Stimulated activated CD4-positive, alpha-beta T cell treated with anti-CD3 and anti-CD28 coated beads, Interleukin-4, amount 100 ng/mL, for 24 hours (primary cell): ENCODE measurements around the gene NDUFA11.

ENCODE experiments used
- DNase-seq: peaks from one replicate; pipeline ENCODE4 v3.0.0-alpha.2; 2020

The NDUFA11 gene

GRCh38 chr19:5932146-5932545 lies 28.6 kb upstream of the NDUFA11 start:
- no peak for DNase-seq

- DNase-seq: no peak
These were observed 27.7 kb upstream of the NDUFA11 start for GRCh38 chr19:5931251-5931650.

DNA sequence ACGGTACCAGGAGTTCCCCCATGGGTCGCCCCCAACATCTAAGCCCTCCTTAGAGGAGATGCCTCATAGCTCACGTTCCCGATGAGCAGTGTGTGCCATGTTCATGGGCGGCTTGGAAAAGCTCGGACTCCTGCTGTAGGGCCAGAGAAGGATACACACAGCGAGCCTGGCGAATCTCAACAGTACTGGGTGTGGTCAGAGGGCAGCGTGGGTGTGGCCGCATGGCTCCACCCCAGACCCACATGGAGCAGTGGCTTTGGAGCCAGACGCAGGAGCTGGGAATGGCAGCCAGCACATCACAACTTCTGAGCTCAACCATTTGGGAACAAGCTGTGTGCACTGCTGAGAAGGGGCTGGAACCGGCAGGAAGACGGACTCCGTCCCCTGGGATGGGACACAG lies 26.0 kb upstream of the NDUFA11 start:
- no peak for DNase-seq

DNA sequence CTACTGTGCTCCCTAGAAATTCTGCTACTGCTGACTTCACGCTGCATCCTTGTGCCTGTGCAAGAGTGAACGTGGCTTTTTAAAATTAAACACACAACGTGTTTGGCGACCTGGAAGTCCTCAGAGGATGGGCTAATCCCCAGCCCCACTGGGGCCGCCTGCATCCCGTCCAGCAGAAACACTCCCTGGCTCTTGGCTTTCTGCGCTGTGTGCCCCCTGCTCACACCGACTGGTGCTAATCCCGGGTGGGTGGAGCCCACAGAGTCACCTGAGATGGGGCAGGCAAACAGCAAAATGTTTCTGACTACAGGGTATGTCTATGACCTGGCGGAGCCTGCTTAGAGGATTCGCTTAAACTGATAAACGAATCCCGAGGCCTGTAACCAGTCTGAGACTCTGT lies 25.6 kb upstream of the NDUFA11 start:
- DNase-seq: no peak

GRCh38 chr19:5927441-5927821 lies 23.8 kb upstream of the NDUFA11 start:
- DNase-seq: no peak

DNA sequence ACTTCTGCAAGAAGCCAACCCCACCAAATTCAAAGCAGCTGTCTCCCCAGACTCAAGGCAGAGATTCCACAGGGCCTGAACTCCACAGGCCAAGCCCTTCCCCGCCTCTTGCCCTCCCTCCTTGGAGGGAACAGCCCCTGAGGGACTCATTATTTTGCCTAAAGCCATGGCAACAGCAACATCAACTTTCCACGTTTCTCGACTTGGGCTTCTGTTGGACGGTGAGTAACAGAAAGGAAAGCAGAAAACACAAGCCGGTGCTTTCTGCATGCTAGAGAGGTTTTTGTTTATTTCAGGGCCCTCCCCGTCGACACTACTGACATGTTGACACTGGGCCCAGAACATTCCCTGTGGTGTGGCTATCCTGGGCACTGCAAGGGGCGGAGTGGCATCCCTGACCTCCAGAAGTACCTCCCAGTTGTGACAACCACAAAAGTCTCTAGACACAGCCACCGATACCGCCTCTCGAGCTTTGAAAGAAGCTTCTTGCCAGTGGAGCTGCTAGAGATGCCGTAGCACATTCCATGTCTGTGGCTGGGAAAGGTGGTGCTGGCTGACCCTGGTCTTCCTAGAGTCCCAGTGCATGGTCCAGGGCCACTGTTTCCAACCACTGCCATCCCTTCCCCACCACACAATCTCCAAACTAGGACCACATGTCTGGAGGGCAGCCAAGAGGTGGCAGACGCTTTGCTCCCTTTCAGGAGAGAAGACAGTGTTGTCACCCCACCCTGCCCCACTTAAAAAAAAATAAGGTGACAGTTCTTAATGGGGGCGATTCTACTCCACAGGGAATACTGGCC lies 23.3 kb upstream of the NDUFA11 start:
- DNase-seq: no peak

- DNase-seq: no peak
These were observed 22.3 kb upstream of the NDUFA11 start for GRCh38 chr19:5925830-5926427.

DNA sequence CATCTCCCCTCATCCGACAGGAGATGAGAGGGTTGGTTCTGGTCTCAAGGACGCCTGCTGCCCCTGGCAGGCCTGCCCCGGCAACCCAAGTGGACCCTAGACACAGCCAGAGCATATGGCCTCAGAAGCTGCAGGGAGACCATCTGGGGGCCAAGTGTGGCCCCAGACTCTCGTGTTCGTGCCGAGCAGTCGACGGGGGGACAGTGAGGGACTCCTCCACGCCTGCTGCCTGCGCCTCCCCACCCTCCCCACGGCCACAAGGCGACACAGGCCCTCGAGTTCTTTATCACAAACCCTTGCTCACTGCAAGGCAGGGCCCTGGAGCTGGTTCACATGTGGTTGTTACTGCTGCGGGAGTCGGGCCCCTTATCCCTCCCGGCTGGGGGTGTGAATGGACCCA lies 19.8 kb upstream of the NDUFA11 start:
- DNase-seq: no peak

- no peak for DNase-seq
These were observed 18.6 kb upstream of the NDUFA11 start for GRCh38 chr19:5922161-5922545.

GRCh38 chr19:5921516-5922160 lies 18.0 kb upstream of the NDUFA11 start:
- no peak for DNase-seq

DNA sequence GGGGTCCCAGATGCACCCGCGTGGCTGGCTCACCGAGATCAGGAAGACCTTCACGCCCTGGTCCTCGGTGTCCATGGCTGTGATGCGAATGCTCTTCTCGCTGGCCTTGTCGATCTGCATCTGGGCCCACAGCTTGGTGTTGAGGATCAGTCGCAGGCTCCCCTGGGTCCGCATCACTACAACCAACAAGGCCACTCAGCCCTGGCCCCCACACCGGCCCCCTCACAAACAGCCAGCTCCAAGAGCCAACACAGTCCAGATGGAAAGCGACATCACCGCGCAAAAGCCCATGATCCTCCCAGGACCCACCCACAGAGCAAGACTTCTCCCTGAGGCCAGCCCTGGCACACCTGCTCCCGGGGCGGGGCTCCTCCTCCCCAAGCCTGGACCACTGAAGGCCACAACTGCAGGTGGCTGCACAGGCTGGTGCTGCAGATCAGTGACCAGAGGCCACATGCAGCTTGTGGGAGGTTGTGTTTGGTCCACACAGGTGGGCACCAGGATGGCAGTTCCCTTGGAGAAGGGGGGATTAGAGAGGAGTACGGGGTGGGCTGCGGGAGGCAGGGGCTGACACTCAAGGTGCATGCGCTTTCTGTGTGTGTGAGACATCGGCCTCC lies 15.0 kb upstream of the NDUFA11 start:
- DNase-seq: no peak

DNA sequence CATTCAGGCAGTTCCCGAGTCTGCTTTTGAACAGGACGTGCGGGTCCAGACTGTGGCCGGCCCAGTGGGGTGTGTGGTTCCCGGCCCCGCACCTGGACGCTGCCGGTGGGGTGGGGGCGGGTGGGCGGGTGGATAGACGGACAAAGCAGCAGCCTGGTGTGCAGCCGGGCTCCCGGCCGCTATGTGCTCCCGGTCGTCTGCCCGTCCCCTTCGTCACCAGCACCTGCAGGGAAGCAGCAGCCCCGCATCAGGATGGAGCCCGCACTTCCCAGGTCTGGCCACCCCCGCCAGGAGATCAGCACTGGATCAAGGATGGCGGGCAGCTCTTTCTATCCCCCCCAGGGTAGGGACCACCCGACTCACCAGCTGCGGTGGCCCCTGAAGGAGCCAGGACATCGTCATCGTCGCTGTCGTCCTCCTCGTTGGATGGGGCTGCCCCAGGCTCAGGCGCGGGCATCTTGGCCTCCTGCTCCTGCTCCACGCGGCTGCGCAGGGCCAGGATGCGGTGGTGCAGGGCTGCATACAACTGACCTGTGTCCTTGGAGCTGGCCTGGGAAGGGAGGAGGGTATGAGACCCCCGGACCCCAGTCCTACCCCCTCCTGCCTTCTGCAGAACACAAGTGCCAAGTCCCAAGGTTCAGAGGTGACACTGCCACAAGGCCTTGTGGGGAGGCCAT lies 14.0 kb upstream of the NDUFA11 start:
- no peak for DNase-seq

GRCh38 chr19:5916181-5916708 lies 12.7 kb upstream of the NDUFA11 start:
- DNase-seq: no peak

DNA sequence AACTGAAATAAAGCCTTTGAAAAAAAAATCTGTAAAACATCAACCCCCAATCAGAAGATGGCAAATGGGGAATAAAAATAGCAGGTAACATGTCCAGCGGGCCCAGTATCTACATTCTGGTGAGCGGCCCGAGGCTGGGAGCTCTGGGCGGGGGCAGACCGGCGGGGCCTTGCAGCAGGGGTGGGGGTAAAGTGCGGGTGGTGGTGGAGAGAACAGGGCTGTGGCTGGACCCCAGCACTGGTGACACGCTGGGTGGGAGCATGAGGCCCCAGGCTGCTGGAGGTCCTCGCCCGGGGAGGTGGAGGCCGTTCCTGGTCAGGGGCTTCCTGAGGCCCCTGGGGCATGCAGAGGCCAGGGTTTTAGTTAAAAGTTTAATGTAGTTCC lies 12.2 kb upstream of the NDUFA11 start:
- DNase-seq: no peak

- no peak for DNase-seq
These were observed 11.6 kb upstream of the NDUFA11 start for GRCh38 chr19:5914946-5915781.

DNA sequence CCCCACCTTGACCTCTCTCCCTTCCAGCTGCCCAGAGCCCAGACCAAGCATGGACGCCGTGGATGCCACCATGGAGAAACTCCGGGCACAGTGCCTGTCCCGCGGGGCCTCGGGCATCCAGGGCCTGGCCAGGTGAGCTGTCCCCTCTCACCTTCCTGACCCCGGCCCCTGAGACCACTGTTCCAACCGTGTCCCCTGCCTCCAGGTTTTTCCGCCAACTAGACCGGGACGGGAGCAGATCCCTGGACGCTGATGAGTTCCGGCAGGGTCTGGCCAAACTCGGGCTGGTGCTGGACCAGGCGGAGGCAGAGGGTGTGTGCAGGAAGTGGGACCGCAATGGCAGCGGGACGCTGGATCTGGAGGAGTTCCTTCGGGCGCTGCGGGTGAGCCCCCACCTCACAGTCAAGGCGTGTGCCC lies 10.8 kb upstream of the NDUFA11 start:
- no peak for DNase-seq

DNA sequence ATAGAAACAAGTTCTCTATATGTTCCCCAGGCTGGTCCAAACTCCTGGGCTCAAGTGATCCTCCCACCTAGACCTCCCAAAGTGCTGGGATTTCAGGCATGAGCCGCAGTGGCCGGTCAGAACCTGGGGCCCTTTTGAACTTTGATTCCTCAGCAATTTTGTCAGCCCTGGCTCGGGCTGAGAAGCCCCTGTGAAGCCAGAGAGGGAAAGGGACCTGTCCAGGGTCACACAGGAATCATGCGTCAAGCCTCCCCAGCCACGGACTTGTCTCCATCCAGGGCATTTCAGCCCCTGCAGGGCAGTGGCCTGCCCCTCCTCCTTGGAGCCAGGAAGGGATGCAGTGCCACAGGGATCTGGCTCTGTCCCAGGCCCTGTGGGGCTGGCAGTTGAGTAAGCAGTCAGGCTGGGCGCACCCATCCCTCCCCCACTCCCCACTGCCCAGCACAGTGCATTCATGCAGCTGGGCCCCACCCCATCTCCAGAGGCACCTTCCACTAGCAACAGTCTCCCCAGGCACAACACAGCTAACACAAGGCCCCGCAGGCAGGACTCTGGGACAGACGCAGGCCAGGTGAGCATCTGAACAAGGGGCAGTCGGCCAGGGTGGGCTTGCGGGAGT lies 10.3 kb upstream of the NDUFA11 start, which contains the start of gene CAPS:
Gene CAPS, plus strand, starts transcription at position 516 of the 619 bp plus-strand sequence. CDS start 153 bp downstream, outside the sequence.
- no peak for DNase-seq

DNA sequence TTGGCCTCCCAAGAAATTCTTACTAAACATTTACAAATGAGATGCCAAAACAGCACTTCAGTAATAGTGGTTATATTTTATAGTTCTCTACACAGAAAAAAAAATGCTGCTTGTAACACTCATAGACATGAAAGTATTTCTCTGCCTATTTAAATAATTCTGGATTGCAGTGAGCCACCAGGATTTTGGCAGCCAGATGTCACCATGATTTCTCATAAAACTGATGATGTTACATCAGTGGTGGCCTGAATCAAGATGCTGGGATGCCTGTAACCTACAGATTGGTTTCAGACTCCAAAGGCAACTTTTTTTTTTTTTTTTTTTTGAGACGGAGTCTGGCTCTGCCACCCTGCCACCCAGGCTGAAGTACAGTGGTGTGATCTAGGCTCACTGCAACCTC lies 7.8 kb upstream of the NDUFA11 start:
- DNase-seq: no peak

GRCh38 chr19:5910638-5910907 lies 7.0 kb upstream of the NDUFA11 start:
- DNase-seq: no peak

DNA sequence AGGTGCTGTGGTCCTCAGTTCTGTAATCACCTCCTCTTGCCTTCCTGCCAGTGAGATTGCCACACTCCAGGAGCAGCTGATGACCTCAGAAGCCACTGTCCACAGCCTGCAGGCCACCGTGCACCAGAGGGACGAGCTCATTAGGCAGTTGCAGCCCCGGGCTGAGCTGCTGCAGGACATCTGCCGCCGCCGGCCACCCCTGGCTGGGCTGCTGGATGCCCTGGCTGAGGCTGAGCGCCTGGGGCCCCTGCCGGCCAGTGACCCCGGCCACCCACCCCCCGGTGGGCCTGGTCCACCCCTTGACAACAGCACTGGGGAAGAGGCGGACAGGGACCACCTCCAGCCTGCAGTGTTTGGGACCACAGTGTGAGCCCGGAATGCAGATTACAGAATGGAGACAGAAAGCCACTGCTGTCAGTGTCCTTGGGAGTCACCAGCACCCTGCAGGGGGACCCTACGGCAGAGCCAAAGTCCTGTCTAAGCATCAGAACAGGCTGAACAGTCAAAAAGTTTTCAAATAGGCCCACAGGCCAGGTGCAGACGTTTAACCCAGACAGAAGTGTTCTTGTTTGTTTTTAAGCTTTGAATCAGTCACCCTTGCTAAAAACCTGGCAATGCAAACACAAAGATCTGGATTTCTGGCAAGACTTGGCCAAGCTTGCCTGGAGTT lies 5.3 kb upstream of the NDUFA11 start:
- DNase-seq: no peak

GRCh38 chr19:5907241-5907640 lies 3.7 kb upstream of the NDUFA11 start:
- peak; percentile 45 for DNase-seq
